Loucy (cell line): ENCODE measurements around the gene ROS1.

Source experiments
- H2AFZ ChIP-seq: fragments of 200-600 bp; sonication (generic); 2 replicates; pipeline ENCODE4 v1.6.0; 2016; ENCODE audit warnings: antibody characterized with exemption, mild to moderate bottlenecking, low read length, moderate library complexity
- H3F3A ChIP-seq: fragments of 200-600 bp; 2 replicates; pipeline ENCODE4 v1.6.0; 2016; ENCODE audit warnings: antibody characterized with exemption, low read depth, mild to moderate bottlenecking
- H3K27me3 ChIP-seq: fragments of 200-600 bp; sonication (generic); 2 replicates; pipeline ENCODE4 v1.6.1; 2014; ENCODE audit warnings: low read length, mild to moderate bottlenecking; ENCODE audit not compliant: insufficient read depth, poor library complexity, severe bottlenecking
- H3K36me3 ChIP-seq: fragments of 200-600 bp; sonication (generic); 2 replicates; pipeline ENCODE4 v1.6.1; 2016; ENCODE audit warnings: low read length; ENCODE audit not compliant: insufficient read depth
- H3K4me1 ChIP-seq: fragments of 200-600 bp; sonication (generic); 2 replicates; pipeline ENCODE4 v1.5.1; 2014; ENCODE audit warnings: low read length, mild to moderate bottlenecking; ENCODE audit not compliant: insufficient read depth, poor library complexity, severe bottlenecking
- H3K4me2 ChIP-seq: fragments of 200-600 bp; sonication (generic); 2 replicates; pipeline ENCODE4 v1.6.0; 2014; ENCODE audit warnings: antibody characterized with exemption, low read length, low read depth, mild to moderate bottlenecking; ENCODE audit not compliant: poor library complexity, severe bottlenecking
- H3K4me3 ChIP-seq: fragments of 200-600 bp; sonication (generic); 2 replicates; pipeline ENCODE4 v1.5.1; 2014; ENCODE audit warnings: low read length, mild to moderate bottlenecking, mixed read lengths; ENCODE audit not compliant: poor library complexity, severe bottlenecking
- H3K79me2 ChIP-seq: fragments of 200-600 bp; sonication (generic); 2 replicates; pipeline ENCODE4 v1.6.1; 2014; ENCODE audit warnings: low read length; ENCODE audit not compliant: insufficient read depth
- H3K9ac ChIP-seq: fragments of 200-600 bp; sonication (generic); 2 replicates; pipeline ENCODE4 v1.6.0; 2014; ENCODE audit warnings: mild to moderate bottlenecking, low read depth, low read length, moderate library complexity; ENCODE audit not compliant: poor library complexity, severe bottlenecking
- H3K9me2 ChIP-seq: fragments of 200-600 bp; sonication (generic); replicated peaks from 2 replicates; pipeline ENCODE4 v1.6.1; 2016; ENCODE audit warnings: low read depth, low read length, mixed read lengths
- H3K9me3 ChIP-seq: fragments of 200-600 bp; sonication (generic); 2 replicates; pipeline ENCODE4 v1.6.1; 2014; ENCODE audit warnings: mild to moderate bottlenecking, antibody characterized with exemption, low read length, low read depth; ENCODE audit not compliant: insufficient read depth
- H4K20me1 ChIP-seq: fragments of 200-600 bp; sonication (generic); 2 replicates; pipeline ENCODE4 v1.6.0; 2014; ENCODE audit warnings: antibody characterized with exemption, low read length, mild to moderate bottlenecking; ENCODE audit not compliant: insufficient read depth, poor library complexity, severe bottlenecking
- CTCF ChIP-seq: fragments of 200-600 bp; sonication (generic); conservative IDR thresholded peaks from 2 replicates; pipeline ENCODE4 v1.5.1; 2014; ENCODE audit warnings: mild to moderate bottlenecking, antibody characterized with exemption, low read length
- EZH2phosphoT487 ChIP-seq: fragments of 200-600 bp; IDR thresholded peaks from 2 replicates; pipeline ENCODE4 v1.6.1; 2018; ENCODE audit warnings: antibody characterized with exemption, mild to moderate bottlenecking, moderate library complexity, borderline replicate concordance

Gene ROS1

GRCh38 chr6:117298941-117299340 lies 126.8 kb downstream of the ROS1 start:
- no peak overlapping the region for H3K9ac ChIP-seq
- H3K4me1 ChIP-seq, result no peaks in the 10 kb centered on the region
- no peaks in the 10 kb centered on the region for H3K79me2 ChIP-seq
- H3K9me2 ChIP-seq, result 0 out of 2 replicates have a peak, but pooled peaks cover 4% of the 10 kb centered on the region
- H3K9me3 ChIP-seq, result no peaks in the 10 kb centered on the region
- no peaks in the 10 kb centered on the region for H4K20me1 ChIP-seq
- H3K4me3 ChIP-seq, result no peak overlapping the region
- H3K36me3 ChIP-seq, result no peaks in the 10 kb centered on the region
- H3F3A ChIP-seq, result no peaks in the 10 kb centered on the region
- no peaks in the 10 kb centered on the region for H3K27me3 ChIP-seq
- no peak overlapping the region for H3K4me2 ChIP-seq
- no peak for TF ChIP-seq EZH2phosphoT487
- no peak for TF ChIP-seq CTCF
- H2AFZ ChIP-seq, result no peak overlapping the region

GRCh38 chr6:117290173-117290846 lies 135.4 kb downstream of the ROS1 start:
- no peaks in the 10 kb centered on the region for H3K4me1 ChIP-seq
- H3K9me2 ChIP-seq, result no peaks in the 10 kb centered on the region
- no peaks in the 10 kb centered on the region for H3K36me3 ChIP-seq
- H3K9ac ChIP-seq, result no peak overlapping the region
- no peak overlapping the region for H2AFZ ChIP-seq
- H3K79me2 ChIP-seq, result no peaks in the 10 kb centered on the region
- no peak overlapping the region for H3K4me2 ChIP-seq
- no peaks in the 10 kb centered on the region for H3K9me3 ChIP-seq
- no peaks in the 10 kb centered on the region for H3K27me3 ChIP-seq
- no peaks in the 10 kb centered on the region for H3F3A ChIP-seq
- TF ChIP-seq CTCF (no peak), EZH2phosphoT487 (no peak)
- no peak overlapping the region for H3K4me3 ChIP-seq
- no peaks in the 10 kb centered on the region for H4K20me1 ChIP-seq

GRCh38 chr6:117288083-117288715 lies 137.5 kb downstream of the ROS1 start:
- Histone ChIP-seq H3K9me3 (no peaks in the 10 kb centered on the region), H2AFZ (no peak overlapping the region), H3K4me3 (no peak overlapping the region), H3K9me2 (no peaks in the 10 kb centered on the region), H4K20me1 (no peaks in the 10 kb centered on the region), H3K27me3 (no peaks in the 10 kb centered on the region), H3K4me1 (no peaks in the 10 kb centered on the region), H3K36me3 (no peaks in the 10 kb centered on the region), H3K79me2 (no peaks in the 10 kb centered on the region), H3K4me2 (no peak overlapping the region), H3K9ac (no peak overlapping the region), H3F3A (no peaks in the 10 kb centered on the region)
- no peak for TF ChIP-seq CTCF
- no peak for TF ChIP-seq EZH2phosphoT487
